K562 (cell line): Measurements from ENCODE around the gene WASF2. TPM values are rescaled to one million over a fixed set of nuclear protein-coding genes. Genes with fewer than 3 reads are reported as not detected.
A peak's percentile ranks its signal among the peaks of the same experiment; 100 is the strongest.

Experiments
- CCNT2 ChIP-seq: IDR thresholded peaks from 2 replicates; pipeline ENCODE4 v1.6.1; 2011; ENCODE audit warnings: borderline replicate concordance, low read depth, mild to moderate bottlenecking, moderate library complexity, mixed read lengths, low read length; ENCODE audit not compliant: insufficient read length; ENCODE audit errors: extremely low read depth
- CSDE1 ChIP-seq, 2 experiments: fragments of 450-650 bp; IDR thresholded peaks; 2 replicates each; pipeline ENCODE4 v1.6.1; 2016; ENCODE audit warnings: mild to moderate bottlenecking in 1 of 2
- CXXC5 ChIP-seq: fragments of 250-450 bp; sonication (Bioruptor Pico); IDR thresholded peaks from 2 replicates; pipeline ENCODE4 v1.8.0; 2022; ENCODE audit warnings: inconsistent platforms, mild to moderate bottlenecking, moderate library complexity
- E2F4 ChIP-seq: sonication (generic); formaldehyde crosslinking; IDR thresholded peaks from 2 replicates; pipeline ENCODE4 v1.8.0; 2022; ENCODE audit warnings: mild to moderate bottlenecking, low read depth, missing genetic modification reagents
- E2F5 ChIP-seq: sonication (generic); formaldehyde crosslinking; IDR thresholded peaks from 2 replicates; pipeline ENCODE4 v1.8.0; 2022; ENCODE audit warnings: mild to moderate bottlenecking, missing genetic modification reagents
- EGR1 ChIP-seq: fragments of 450-650 bp; conservative IDR thresholded peaks from 2 replicates; pipeline ENCODE4 v1.6.1; 2017; ENCODE audit warnings: mild to moderate bottlenecking
- FIP1L1 ChIP-seq: fragments of 200-400 bp; formaldehyde crosslinking; IDR thresholded peaks from 2 replicates; pipeline ENCODE4 v1.6.1; 2018; ENCODE audit warnings: mild to moderate bottlenecking, low read depth, low read length; ENCODE audit not compliant: poor library complexity, severe bottlenecking
- FOXM1 ChIP-seq, 2 experiments: fragments of 450-650 bp in 1 of 2; sonication (generic) in 1 of 2; formaldehyde crosslinking in 1 of 2; IDR thresholded peaks; 2 replicates each; pipeline versions ENCODE4 v1.6.1 to v1.9.0; 2017 to 2022; ENCODE audit warnings: low read depth in 2 of 2, mild to moderate bottlenecking in 2 of 2, missing genetic modification reagents in 1 of 2, moderate library complexity in 1 of 2
- HDAC6 ChIP-seq: IDR thresholded peaks from 2 replicates; pipeline ENCODE4 v1.6.1; 2012; ENCODE audit warnings: low read depth, mild to moderate bottlenecking, control low read depth, inconsistent platforms, low read length, moderate library complexity
- MAFK ChIP-seq: IDR thresholded peaks from 2 replicates; pipeline ENCODE4 v1.6.1; 2011; ENCODE audit warnings: low read length, improper control_type of control experiment
- SNIP1 ChIP-seq: fragments of 450-650 bp; IDR thresholded peaks from 2 replicates; pipeline ENCODE4 v1.7.1; 2017; ENCODE audit warnings: low read depth, mild to moderate bottlenecking
- TRIM28 ChIP-seq: fragments of 450-650 bp; IDR thresholded peaks from 2 replicates; pipeline ENCODE4 v1.6.1; 2017
- ZNF398 ChIP-seq: fragments of 250-450 bp; sonication (Bioruptor Pico); IDR thresholded peaks from 2 replicates; pipeline ENCODE4 v1.8.0; 2021; ENCODE audit warnings: moderate library complexity, mild to moderate bottlenecking, inconsistent platforms
- ZNF740 ChIP-seq, 3 experiments: fragments of 200-800 bp in 1 of 3; sonication (Bioruptor generic) in 1 of 3; sonication (generic) in 1 of 3; formaldehyde crosslinking in 1 of 3; IDR thresholded peaks; 2 replicates each; pipeline versions ENCODE4 v1.6.1 to v1.8.0; 2016 to 2022; ENCODE audit warnings: mild to moderate bottlenecking in 2 of 3, missing compliant biosample characterization in 2 of 3, missing genetic modification characterization in 2 of 3, missing genetic modification reagents in 1 of 3
- ZNF830 ChIP-seq: fragments of 250-450 bp; sonication (Bioruptor Pico); IDR thresholded peaks from 2 replicates; pipeline ENCODE4 v1.5.0; 2021; ENCODE audit warnings: mild to moderate bottlenecking
- polyA plus RNA-seq, 8 experiments: library from polyadenylated mRNA; depleted of rRNA in 4 of 8; stranded (reverse) in 5 of 8; unstranded in 3 of 8; fragments of >200 nt; fragmentation: Nextera tagmentation in 2 of 8; fragmentation: Illumina TruSeq in 1 of 8; extraction: Ambion mirVana in 2 of 8; extraction: Trizol in 1 of 8; gene quantifications; 2 replicates each; pipeline versions ENCODE4 v1.2.1 to v1.2.3, GENCODE V29; 2011 to 2014; ENCODE audit warnings: inconsistent platforms in 1 of 8, missing spikeins in 1 of 8
- total RNA-seq, 7 experiments: library from RNA; depleted of rRNA in 6 of 7; stranded (reverse); fragments of >200 nt in 6 of 7; fragmentation: Illumina TruSeq in 2 of 7; extraction: Trizol in 2 of 7; gene quantifications; 2 replicates each; pipeline versions ENCODE4 v1.2.1 to v1.2.3, GENCODE V29; 2011 to 2021; ENCODE audit warnings: low replicate concordance in 1 of 7

The WASF2 gene
- total and polyA plus RNA-seq, 9 of the 15 experiments (the other 6 are each of a cell fraction or from before 2014, with no cell fraction given): 8.2 to 163 (median 31.2) TPM

- TF ChIP-seq ZNF398 (CRISPR knock-in tag) (no peak), E2F4 (CRISPR knock-in tag) (no peak), TRIM28 (peak; percentile 93), ZNF740 (CRISPR knock-in tag; IDR thresholded peaks at IDR 0.05) (no peak), ZNF740 (tag; IDR thresholded peaks at IDR 0.05) (peak in 1 of 2 experiments; percentile 71; a peak in 2 of 4 replicates), FIP1L1 (peak; percentile 57), MAFK (no peak), CSDE1 (IDR thresholded peaks at IDR 0.05) (no peak), EGR1 (peak; percentile 77), CCNT2 (peak; percentile 90), CXXC5 (CRISPR knock-in tag) (peak; percentile 99), ZNF830 (CRISPR knock-in tag) (0 out of 2 replicates have a peak, but pooled peaks have one; percentile 54), FOXM1 (IDR thresholded peaks at IDR 0.05; ENCODE audit: low read depth) (peak; percentile 89), FOXM1 (CRISPR knock-in tag; IDR thresholded peaks at IDR 0.05; ENCODE audit: low read depth) (peak; percentile 63; the same call in 1 of the 2 replicates), HDAC6 (no peak), SNIP1 (no peak), E2F5 (CRISPR knock-in tag) (no peak)
Measured at GRCh38 chr1:27392096-27392777, 97.7 kb downstream of the WASF2 start, which contains the start of gene GPR3 (continued).
